ENCODE measurements around the gene PDE3B. TPM values are rescaled to one million over a fixed set of nuclear protein-coding genes. Genes with fewer than 3 reads are reported as not detected.

Gene PDE3B
- total and polyA plus RNA-seq, 12 donors, result 0.42 to 4.2 (median 1.9) TPM

GRCh38 chr11:14904745-14905103 is 261.1 kb downstream of the PDE3B start:
- H3K36me3 ChIP-seq (replicated peaks in 1 of 2), result no peaks in the 10 kb centered on the region
- 10 to 44% (median 16%) methylated on average over 6 to 26 of the region's 26 CpGs for WGBS, 4 donors
- TF ChIP-seq POLR2A (IDR thresholded peaks at IDR 0.05), result no peak
- TF ChIP-seq, protein P1, sequence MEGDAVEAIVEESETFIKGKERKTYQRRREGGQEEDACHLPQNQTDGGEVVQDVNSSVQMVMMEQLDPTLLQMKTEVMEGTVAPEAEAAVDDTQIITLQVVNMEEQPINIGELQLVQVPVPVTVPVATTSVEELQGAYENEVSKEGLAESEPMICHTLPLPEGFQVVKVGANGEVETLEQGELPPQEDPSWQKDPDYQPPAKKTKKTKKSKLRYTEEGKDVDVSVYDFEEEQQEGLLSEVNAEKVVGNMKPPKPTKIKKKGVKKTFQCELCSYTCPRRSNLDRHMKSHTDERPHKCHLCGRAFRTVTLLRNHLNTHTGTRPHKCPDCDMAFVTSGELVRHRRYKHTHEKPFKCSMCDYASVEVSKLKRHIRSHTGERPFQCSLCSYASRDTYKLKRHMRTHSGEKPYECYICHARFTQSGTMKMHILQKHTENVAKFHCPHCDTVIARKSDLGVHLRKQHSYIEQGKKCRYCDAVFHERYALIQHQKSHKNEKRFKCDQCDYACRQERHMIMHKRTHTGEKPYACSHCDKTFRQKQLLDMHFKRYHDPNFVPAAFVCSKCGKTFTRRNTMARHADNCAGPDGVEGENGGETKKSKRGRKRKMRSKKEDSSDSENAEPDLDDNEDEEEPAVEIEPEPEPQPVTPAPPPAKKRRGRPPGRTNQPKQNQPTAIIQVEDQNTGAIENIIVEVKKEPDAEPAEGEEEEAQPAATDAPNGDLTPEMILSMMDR (IDR thresholded peaks at IDR 0.05), result peak; percentile 41 to 75 (median 61)
- peak overlapping the region in 2 of 4 donors; percentile 29 to 59 for H3K4me3 ChIP-seq
- intact Hi-C loops (cut with DNase I), result loop anchor here (5.0 to 10.0 kb wide), 3 partner anchors 110 to 367 kb away; no protein-coding TSS in a partner anchor
- H3K27ac ChIP-seq, result no peak overlapping the region
- peak; percentile 35 to 74 (median 66) for DNase-seq
- peaks cover 0 to 11% of the 10 kb centered on the region in 2 donors for H3K4me1 ChIP-seq (replicated peaks in 1 of 2)
- peaks cover 5% of the 10 kb centered on the region for H3K27me3 ChIP-seq
- H3K9me3 ChIP-seq (replicated peaks in 1 of 3), result no peaks in the 10 kb centered on the region

DNA sequence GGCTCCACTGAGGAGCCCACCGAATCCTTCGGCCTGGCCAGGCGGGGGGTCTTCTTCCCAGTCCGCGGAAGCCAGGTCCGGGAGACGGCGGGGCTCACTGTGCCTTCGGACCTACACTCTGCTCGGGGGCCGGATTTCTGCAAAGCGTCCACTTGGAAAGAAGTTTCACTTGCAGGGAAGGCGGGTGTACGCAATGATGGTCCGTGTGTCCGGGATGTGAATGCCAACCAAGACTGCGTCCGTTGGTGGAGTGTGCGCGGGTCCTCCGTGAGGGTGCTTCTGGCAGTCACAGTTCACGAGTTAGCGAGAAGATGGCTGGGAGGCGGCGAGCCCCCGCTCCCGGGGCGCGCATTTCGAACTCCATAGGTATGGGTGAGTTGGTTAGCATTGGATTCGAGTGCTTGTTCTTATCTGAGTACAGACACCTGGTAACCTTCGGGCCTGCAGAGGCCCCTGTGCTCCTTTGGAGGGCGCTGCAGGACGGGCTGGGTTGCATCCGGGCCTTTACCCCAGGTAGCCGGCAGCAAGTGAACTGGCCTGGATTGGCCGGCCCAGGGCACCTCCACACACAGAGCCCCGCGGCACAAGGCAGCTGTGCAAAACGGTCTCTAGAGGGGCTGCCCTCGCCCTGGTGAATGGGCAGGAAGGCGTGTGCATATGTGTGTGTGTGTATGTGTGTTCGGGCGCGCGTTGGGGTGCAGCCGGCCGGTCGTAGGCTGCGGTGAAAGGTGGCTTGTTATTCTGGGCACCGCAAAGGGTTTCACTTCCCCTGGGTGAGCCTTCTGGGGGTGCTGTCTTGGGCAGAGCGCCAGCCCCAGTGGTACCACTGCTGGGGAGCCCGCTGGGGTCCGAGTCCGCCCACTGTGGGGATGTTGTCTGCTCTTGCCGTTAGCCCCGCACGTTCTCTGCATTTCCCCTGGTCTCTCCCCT is 261.8 kb downstream of the PDE3B start:
- peaks cover 0 to 11% of the 10 kb centered on the region in 2 donors for H3K4me1 ChIP-seq (replicated peaks in 1 of 2)
- 12 to 21% (median 12%) methylated on average over 20 to 58 of the region's 58 CpGs for WGBS, 4 donors
- TF ChIP-seq, protein P1 (IDR thresholded peaks at IDR 0.05), result peak in 2 of 6 experiments; percentile 16 to 21
- no peak for TF ChIP-seq POLR2A (IDR thresholded peaks at IDR 0.05)
- H3K4me3 ChIP-seq, result peak overlapping the region in 2 of 4 donors; percentile 29 to 59
- no peaks in the 10 kb centered on the region for H3K36me3 ChIP-seq (replicated peaks in 1 of 2)
- no peaks in the 10 kb centered on the region for H3K9me3 ChIP-seq (replicated peaks in 1 of 3)
- DNase-seq, result peak; percentile 15 to 57 (median 32)
- intact Hi-C loops (cut with DNase I), result loop anchor here (5.0 to 10.0 kb wide), 3 partner anchors 111 to 368 kb away; no protein-coding TSS in a partner anchor
- H3K27me3 ChIP-seq, result peaks cover 5% of the 10 kb centered on the region
- H3K27ac ChIP-seq, result no peak overlapping the region

- TF ChIP-seq POLR2A (IDR thresholded peaks at IDR 0.05), result no peak
- TF ChIP-seq, protein P1 (IDR thresholded peaks at IDR 0.05), result no peak
- Histone ChIP-seq H3K4me3 (no peak overlapping the region), H3K27ac (no peak overlapping the region), H3K27me3 (peaks cover 5% of the 10 kb centered on the region), H3K9me3 (replicated peaks in 1 of 3) (no peaks in the 10 kb centered on the region), H3K4me1 (replicated peaks in 1 of 2) (peaks cover 0 to 11% of the 10 kb centered on the region in 2 donors), H3K36me3 (replicated peaks in 1 of 2) (no peaks in the 10 kb centered on the region)
- DNase-seq, result no peak
- intact Hi-C loops (cut with DNase I), result loop anchor here (5.0 to 10.0 kb wide), 3 partner anchors 112 to 369 kb away; no protein-coding TSS in a partner anchor
- 76 to 82% (median 80%) methylated on average over 2 to 5 of the region's 5 CpGs for WGBS, 4 donors
Measured at GRCh38 chr11:14906578-14906977, 263.0 kb downstream of the PDE3B start.

DNA sequence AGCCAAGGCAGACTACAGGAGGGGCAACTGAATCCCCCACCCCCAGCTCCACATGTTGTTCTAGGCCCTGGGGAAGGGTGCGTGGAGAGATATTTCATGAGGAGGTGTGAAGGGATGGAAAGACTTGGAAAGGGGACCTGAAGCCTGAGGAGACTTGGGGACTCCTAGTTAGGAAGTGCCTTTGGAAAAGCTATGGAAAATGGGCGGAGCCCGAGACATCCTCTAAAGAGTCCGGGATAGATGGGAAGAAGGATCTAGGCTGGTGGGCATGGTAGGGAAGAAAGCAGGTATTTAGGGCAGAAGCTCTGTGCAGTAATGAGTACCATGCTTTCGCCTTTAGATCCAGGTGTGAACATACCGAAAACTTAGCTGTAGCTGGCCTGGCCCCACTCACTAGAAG is 263.4 kb downstream of the PDE3B start:
- intact Hi-C loops (cut with DNase I), result loop anchor here (5.0 to 10.0 kb wide), 3 partner anchors 112 to 370 kb away; no protein-coding TSS in a partner anchor
- H3K36me3 ChIP-seq (replicated peaks in 1 of 2), result no peaks in the 10 kb centered on the region
- no peak for DNase-seq
- H3K4me1 ChIP-seq (replicated peaks in 1 of 2), result peaks cover 0 to 11% of the 10 kb centered on the region in 2 donors
- H3K4me3 ChIP-seq, result no peak overlapping the region
- H3K9me3 ChIP-seq (replicated peaks in 1 of 3), result no peaks in the 10 kb centered on the region
- peaks cover 5% of the 10 kb centered on the region for H3K27me3 ChIP-seq
- H3K27ac ChIP-seq, result no peak overlapping the region
- TF ChIP-seq, protein P1 (IDR thresholded peaks at IDR 0.05), result no peak
- no peak for TF ChIP-seq POLR2A (IDR thresholded peaks at IDR 0.05)
- 92 to 94% (median 92%) methylated on average over 6 of the region's 6 CpGs for WGBS, 4 donors

Measured in adrenal gland (tissue), 12 donors.